ENCODE data around the gene CDX1. TPM values are rescaled to one million over a fixed set of nuclear protein-coding genes. Genes with fewer than 3 reads are reported as not detected.

The CDX1 gene
- total RNA-seq, 4 donors from 2014 or later = 0.26 to 0.76 TPM; not detected in 2

DNA sequence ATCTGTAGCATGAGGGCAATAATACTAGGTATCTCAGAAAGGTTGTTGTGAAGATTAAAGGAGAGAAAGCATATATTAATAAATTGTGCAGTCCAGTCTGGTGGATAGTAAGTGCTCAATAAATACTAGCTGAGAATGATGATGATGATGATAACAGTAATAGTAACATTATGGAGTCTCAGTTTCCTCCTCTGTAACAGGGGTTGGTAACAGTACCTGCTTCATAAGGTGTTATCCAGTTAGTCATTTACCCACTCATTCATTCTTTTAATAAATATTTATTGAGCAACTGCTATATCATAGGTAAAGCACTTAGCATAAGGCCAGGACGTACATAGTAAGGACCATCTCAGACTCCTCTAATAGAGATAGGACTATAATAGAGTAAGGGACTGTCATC is 30.9 kb downstream of the CDX1 start:
- TF ChIP-seq EP300 (IDR thresholded peaks at IDR 0.05) (no peak), POLR2A (IDR thresholded peaks at IDR 0.05) (no peak), POLR2AphosphoS5 (IDR thresholded peaks at IDR 0.05) (no peak), CTCF (IDR thresholded peaks at IDR 0.05) (no peak)
- DNase-seq (ENCODE audit: low spot score in 2 of 2) = no peak
- Histone ChIP-seq H3K27me3 (no peaks in the 10 kb centered on the region), H3K9me3 (no peaks in the 10 kb centered on the region), H3K4me1 (no peaks in the 10 kb centered on the region), H3K4me3 (no peak overlapping the region), H3K36me3 (no peaks in the 10 kb centered on the region), H3K27ac (no peak overlapping the region)
- 94% methylated on average over 1 of the region's 1 CpG for WGBS

- no peaks in the 10 kb centered on the region for H3K4me1 ChIP-seq
- TF ChIP-seq POLR2AphosphoS5 (IDR thresholded peaks at IDR 0.05) = no peak
- no peak for TF ChIP-seq POLR2A (IDR thresholded peaks at IDR 0.05)
- TF ChIP-seq CTCF (IDR thresholded peaks at IDR 0.05) = no peak
- TF ChIP-seq EP300 (IDR thresholded peaks at IDR 0.05) = no peak
- 98% methylated on average over 10 of the region's 10 CpGs for WGBS
- H3K36me3 ChIP-seq = no peaks in the 10 kb centered on the region
- H3K27ac ChIP-seq = no peak overlapping the region
- no peak overlapping the region for H3K4me3 ChIP-seq
- DNase-seq (ENCODE audit: low spot score in 2 of 2) = no peak
- no peaks in the 10 kb centered on the region for H3K27me3 ChIP-seq
- H3K9me3 ChIP-seq = no peaks in the 10 kb centered on the region
Observed at GRCh38 chr5:150202501-150202900, 35.9 kb downstream of the CDX1 start.

- Histone ChIP-seq H3K9me3 (no peaks in the 10 kb centered on the region), H3K27me3 (no peaks in the 10 kb centered on the region), H3K27ac (no peak overlapping the region), H3K36me3 (no peaks in the 10 kb centered on the region), H3K4me3 (no peak overlapping the region), H3K4me1 (peaks cover 4% of the 10 kb centered on the region)
- no peak for DNase-seq (ENCODE audit: low spot score in 2 of 2)
- TF ChIP-seq POLR2AphosphoS5 (IDR thresholded peaks at IDR 0.05) (no peak), EP300 (IDR thresholded peaks at IDR 0.05) (no peak), CTCF (IDR thresholded peaks at IDR 0.05) (no peak), POLR2A (IDR thresholded peaks at IDR 0.05) (no peak)
- WGBS = 84% methylated on average over 7 of the region's 12 CpGs
Observed at GRCh38 chr5:150203832-150204589, 37.4 kb downstream of the CDX1 start.

DNA sequence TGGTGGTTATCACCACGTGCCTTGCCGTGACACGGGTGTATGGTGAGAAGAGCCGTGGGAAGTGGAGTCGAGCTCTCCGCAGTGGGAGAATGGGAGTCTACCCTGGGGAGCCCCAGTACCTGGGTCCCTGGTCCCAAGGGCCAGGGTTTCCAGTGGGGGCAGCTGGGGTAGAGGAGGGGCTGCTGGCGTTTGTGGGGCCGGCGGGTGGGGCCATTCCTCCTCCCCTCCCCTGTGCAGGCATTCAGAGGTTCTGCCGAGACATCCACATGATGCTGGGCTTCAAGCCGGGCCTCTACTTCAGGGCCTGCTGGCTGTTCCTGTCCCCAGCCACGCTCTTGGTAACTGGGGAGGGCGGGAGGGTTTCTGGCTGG is 38.0 kb downstream of the CDX1 start:
- peaks cover 4% of the 10 kb centered on the region for H3K4me1 ChIP-seq
- TF ChIP-seq POLR2A (IDR thresholded peaks at IDR 0.05) (no peak), EP300 (IDR thresholded peaks at IDR 0.05) (no peak), CTCF (IDR thresholded peaks at IDR 0.05) (no peak), POLR2AphosphoS5 (IDR thresholded peaks at IDR 0.05) (no peak)
- H3K4me3 ChIP-seq = no peak overlapping the region
- no peaks in the 10 kb centered on the region for H3K27me3 ChIP-seq
- H3K36me3 ChIP-seq = no peaks in the 10 kb centered on the region
- no peak overlapping the region for H3K27ac ChIP-seq
- H3K9me3 ChIP-seq = no peaks in the 10 kb centered on the region
- 95% methylated on average over 6 of the region's 13 CpGs for WGBS
- DNase-seq (ENCODE audit: low spot score in 2 of 2) = no peak

DNA sequence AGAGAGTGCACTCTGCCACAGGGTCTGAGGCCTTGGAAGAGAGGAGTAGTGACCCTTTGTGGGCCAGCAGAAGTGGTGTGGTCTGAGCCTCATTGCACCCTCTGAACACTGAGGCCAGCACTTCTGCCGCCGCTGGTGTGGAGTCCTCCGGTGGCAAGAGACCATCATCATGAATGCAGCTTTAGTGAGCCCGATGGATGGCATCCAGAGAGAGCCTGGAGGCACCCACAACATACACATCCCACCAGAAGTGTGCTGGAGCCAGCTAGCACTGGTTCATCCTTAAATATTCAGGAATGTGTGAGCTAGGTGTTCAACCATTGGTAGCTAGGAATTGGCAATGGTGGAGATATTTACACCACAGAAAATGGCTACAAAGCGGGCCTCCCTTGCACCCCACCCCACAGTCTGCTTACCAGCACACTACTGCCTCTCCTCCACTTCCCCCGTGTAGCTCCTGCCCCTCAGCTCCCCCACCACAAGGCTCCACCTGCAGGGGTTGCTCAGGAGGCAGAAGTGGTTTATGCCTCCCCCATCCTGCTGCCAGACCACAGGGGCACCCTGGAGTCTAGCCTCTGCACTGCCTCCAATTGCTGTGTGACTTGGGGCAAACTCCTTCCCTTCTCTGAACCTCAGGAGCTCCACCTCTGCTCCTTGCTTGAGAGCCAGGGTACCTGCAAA is 39.7 kb downstream of the CDX1 start:
- Histone ChIP-seq H3K4me1 (peaks cover 4% of the 10 kb centered on the region), H3K9me3 (no peaks in the 10 kb centered on the region), H3K27ac (no peak overlapping the region), H3K4me3 (no peak overlapping the region), H3K36me3 (no peaks in the 10 kb centered on the region), H3K27me3 (no peaks in the 10 kb centered on the region)
- TF ChIP-seq POLR2A (IDR thresholded peaks at IDR 0.05) = no peak
- no peak for TF ChIP-seq POLR2AphosphoS5 (IDR thresholded peaks at IDR 0.05)
- no peak for TF ChIP-seq EP300 (IDR thresholded peaks at IDR 0.05)
- TF ChIP-seq CTCF (IDR thresholded peaks at IDR 0.05) = no peak
- no peak for DNase-seq (ENCODE audit: low spot score in 2 of 2)
- 63% methylated on average over 1 of the region's 6 CpGs for WGBS
